Measurements from ENCODE around the gene HECW1.

DNA sequence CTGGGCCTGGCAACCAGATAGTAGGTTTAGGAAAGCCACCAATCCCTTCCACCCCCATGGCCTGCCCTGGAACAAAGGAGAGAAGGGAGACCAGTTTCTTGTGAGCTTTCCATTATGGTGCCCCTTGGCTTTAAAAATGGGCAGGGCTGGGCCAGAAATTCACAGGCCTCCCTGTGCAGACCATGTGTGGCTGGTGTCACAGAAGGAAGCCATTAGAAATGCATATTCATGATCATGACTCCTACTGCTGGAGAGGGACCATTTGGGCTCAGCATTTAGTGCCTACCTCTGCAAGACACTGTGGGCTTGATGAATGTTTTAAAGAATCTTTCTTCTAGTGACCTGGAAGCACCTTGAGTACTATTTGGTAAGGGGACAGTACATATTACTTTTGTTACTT, 108.3 kb downstream of the HECW1 start:
- TF ChIP-seq POLR2A (IDR thresholded peaks at IDR 0.05) (no peak), CTCF (IDR thresholded peaks at IDR 0.05) (no peak)
